GM18511 (cell line): ENCODE data around the gene DDX46.
"Not testable (repeated sequence)": the region's sequence is repeated elsewhere in the genome, so short reads cannot be mapped to it uniquely, and the experiment has no call there.

Experiments used
- ATAC-seq: cut with Tn5 transposase; IDR thresholded peaks from one replicate; pipeline ENCODE4 v1.9.1; 2021; ENCODE audit warnings: mild to moderate bottlenecking, moderate library complexity; ENCODE audit not compliant: unreplicated experiment

DDX46 gene

DNA sequence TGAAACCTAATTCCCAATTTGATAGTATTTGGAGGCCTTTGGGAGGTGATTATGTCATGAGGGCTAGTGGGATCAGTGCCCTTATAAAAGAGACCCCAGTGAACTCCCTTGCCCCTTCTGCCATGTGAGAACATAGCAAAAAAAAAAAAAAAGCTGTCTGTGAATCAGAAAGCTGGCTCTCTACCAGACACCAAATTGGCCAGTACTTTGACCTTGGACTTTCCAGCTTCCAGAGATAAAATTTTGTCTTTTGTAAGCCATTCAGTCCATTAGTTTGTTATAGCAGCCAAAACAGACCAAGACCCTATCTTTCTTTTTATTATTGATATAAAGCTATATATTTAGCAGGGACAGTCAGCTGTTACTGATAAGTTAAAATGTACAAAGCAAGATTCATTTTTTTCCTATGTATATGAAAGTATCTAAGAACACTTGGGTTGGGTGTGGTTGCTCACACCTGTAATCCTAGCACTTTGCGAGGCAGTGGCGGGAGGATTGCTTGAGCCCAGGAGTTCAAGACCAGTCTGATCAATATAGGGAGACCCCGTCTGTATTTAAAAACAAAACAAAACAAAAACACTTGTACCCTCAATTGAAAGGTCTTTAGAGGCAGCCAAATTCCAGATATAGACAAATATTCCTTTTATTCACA lies 79.1 kb downstream of the DDX46 start:
- no peak for ATAC-seq

GRCh38 chr5:134838361-134838760 lies 79.8 kb downstream of the DDX46 start:
- ATAC-seq = not testable (repeated sequence)

- ATAC-seq = no peak
These were observed 82.2 kb downstream of the DDX46 start for GRCh38 chr5:134840811-134841210.

DNA sequence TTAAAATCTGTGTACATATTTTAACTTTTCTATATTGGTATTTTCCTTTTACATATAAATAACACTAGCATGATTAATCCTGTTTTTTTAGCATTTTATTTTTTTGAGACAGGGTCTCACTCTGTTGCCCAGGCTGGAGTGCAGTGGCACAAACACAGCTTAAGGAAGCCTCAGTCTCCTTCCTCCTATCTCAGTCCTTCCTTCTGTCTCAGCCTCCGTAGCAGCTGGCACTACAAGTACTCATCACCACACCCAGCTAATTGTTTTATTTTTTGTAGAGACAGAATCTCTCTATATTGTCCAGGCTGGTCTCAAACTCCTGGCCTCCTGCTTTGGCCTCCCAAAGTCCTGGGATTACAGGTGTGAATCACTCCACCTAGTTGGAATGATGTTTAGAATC lies 85.7 kb downstream of the DDX46 start:
- ATAC-seq = no peak

DNA sequence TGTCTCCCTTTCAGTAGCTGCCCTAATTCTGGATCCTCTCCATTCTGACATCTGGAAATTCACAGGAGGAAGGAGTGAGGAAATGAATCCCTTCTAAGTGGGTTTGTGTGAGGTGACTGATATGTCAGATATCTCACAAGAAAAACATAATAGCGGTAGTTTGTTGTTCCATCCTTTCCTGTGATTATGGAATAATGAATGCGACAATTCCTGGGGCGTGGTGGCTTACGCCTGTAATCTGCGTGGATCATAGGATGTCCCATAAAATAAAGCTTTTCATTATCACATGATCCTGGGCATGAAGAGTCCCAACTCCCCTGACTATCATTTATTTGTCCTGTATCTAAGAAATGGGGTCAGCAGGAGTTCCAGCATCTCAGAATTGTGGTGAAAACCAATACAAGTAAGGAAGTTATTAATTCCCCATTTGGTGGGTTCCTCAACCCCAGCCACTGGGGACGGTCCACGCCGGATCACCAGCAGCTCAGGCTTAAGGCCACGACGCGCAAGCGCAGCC lies 86.8 kb downstream of the DDX46 start:
- no peak for ATAC-seq

DNA sequence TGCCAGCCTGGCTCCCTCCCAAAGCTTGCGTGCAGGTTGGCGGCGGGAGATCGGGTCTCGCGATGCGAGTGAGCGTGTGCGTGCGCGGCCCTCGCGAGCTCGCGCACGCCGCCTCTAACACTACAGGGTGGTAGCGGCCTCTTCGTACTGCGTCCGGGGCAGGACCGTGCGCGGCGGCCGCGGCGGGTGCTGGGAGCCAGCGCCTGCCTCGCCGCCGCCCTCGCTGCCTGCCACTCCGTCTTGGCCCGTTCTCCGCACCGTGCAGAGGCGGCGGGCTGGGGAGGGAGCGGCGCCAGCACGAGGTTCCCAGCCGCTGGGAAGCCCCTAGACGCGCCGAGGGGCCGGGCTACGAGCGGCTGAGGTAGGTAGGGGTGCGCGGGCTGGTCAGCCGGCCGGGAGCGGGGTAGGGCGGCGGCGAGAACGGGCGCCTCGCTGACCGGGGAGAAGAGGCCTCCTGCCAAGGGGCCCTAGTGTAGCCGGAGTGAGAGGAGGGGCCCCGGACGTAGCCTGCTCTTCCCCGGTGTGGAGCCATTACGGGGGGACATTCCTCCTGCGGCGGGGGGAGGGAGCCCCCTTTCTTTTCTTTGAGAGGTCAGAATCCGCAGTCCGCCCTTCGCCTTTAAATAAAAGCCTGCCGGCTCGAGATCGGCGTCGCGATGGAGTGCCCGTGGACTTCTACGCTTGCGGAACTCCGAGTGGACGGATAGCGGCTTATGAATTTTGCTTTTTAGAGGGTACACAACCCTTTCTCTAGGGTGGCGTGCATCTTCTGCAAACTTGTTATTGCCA lies 87.5 kb downstream of the DDX46 start, which contains the start of gene C5orf24:
Gene C5orf24, plus strand, starts transcription at position 117 of the 789 bp plus-strand sequence. CDS start 8,933 bp downstream, outside the sequence.
- ATAC-seq = peak; percentile 96

DNA sequence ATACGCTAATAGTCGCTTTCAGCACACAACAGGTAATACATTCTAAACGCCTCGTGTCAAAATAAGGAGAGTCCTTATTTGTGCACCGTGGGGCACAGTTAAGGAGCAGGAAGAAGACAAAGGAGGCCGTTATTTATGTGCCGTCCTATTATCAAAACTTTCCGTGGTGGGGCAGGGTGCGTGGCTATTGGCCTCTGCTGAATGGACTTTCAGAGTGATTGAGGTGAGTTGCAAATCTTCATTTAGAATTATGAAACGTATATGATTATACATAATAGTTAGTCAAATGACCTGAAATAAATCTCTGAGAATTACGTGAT lies 88.0 kb downstream of the DDX46 start:
- peak; percentile 14 for ATAC-seq

- not testable (repeated sequence) for ATAC-seq
These were observed 90.9 kb downstream of the DDX46 start for GRCh38 chr5:134849434-134849933.

GRCh38 chr5:134851307-134851923 lies 92.8 kb downstream of the DDX46 start:
- no peak for ATAC-seq

DNA sequence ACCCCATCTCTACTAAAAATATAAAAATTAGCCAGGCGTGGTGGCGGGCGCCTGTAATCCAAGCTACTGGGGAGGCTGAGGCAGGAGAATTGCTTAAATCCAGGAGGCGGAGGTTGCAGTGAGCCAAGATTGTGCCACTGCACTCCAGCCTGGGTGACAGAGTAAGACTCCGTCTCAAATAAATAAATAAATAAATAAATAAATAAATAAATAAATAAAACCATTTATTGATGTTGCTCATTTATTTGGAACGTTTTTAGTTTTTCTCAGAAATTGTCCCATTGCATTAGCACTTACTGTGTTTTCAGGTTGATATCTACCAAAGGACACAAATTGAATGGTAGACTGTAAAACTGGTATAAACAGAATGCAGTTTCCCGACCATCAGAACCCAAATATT lies 97.9 kb downstream of the DDX46 start:
- not testable (repeated sequence) for ATAC-seq

- no peak for ATAC-seq
These were observed 98.8 kb downstream of the DDX46 start for GRCh38 chr5:134857401-134857800.

DNA sequence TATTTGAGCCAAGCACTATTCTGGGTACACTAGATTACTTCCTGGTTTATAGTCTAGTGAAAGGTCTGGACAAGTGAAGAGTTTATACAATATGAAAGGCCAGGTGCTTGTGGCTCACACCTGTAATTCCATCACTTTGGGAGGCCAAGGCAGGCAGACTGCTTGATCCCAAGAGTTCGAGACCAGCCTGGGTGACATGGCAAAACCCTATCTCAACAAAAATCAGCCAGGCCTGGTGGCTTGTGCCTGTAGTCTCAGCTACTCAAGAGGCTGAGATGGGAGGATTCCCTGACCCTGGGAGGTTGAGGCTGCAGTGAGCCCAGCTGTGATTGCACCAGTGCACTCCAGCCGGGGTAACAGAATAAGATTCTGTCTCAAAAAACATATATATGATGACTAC lies 106.1 kb downstream of the DDX46 start:
- ATAC-seq = no peak

DNA sequence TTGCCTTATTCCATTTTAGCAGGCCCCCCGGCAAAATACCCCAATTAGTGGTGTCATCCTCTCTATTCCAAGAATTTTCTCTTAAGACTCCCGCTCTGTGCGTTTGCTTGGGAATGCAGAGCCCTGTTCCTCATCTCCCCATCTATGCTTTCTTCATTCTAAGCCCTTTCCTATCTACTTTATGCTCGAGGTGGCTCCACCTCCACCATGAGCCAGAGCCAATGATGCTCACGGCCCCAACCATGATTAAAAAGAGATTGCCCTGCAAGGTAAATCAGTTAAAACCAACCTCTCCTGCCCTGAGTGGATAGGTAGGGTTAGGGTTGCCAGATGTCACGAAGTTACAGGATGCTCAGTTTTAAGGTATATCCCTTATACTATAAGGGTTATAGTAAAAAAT lies 114.9 kb downstream of the DDX46 start:
- no peak for ATAC-seq

- peak; percentile 84 for ATAC-seq
These were observed 115.6 kb downstream of the DDX46 start, which contains the start of gene TXNDC15 for GRCh38 chr5:134873987-134874830. TXNDC15 (plus strand) TSS chr5:134874371; CDS start chr5:134874428, 57 bp downstream.

GRCh38 chr5:134874831-134875655 lies 116.5 kb downstream of the DDX46 start:
- ATAC-seq = peak; percentile 40

- ATAC-seq = peak; percentile 47
These were observed 118.6 kb downstream of the DDX46 start for GRCh38 chr5:134877159-134877558.

- ATAC-seq = no peak
These were observed 119.8 kb downstream of the DDX46 start for GRCh38 chr5:134878403-134878802.

DNA sequence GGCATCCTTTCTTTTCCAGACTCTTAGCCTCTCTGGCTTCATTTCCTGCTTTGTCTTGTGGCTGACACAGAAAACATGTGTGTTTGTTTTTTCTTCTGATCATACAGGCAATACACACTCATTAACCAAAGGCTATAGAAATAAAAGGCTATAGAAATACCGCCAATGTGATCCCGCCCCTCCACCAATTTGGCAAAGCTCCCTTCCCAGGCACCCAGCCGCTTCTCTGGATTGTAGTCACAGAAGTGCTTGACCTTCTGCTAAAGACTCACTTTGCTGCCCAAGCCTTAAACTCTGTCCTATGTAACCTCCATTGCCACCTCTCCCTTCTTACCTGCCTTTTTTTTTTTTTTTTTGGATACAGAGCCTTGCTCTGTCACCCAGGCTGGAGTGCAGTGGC lies 120.9 kb downstream of the DDX46 start:
- no peak for ATAC-seq
